ENCODE measurements around the gene OLIG1.

Gene OLIG1

DNA sequence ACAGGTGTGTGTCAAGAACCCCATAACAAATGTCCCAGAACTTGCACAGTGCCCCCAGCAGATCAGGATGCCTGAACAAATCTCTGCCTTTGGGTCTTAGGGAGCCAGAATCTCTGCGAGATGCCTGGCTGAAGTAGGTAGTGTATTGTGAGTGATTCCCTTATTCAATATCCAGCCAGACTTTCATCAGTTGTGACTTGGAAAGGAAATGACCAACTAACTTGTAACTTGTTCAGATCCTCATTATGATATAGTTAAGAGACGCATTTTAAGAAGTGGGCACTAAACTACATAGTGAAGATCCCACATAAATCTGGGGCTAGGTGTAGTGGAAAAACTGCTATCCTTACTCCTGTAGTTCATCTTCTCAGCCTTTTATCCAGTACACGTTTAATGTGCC lies 32.4 kb upstream of the OLIG1 start:
- Histone ChIP-seq H3K27me3 (ENCODE audit: low read depth, low read length) (0 out of 2 replicates have a peak, but pooled peaks cover 1% of the 10 kb centered on the region), H3K79me2 (ENCODE audit: low read length) (no peaks in the 10 kb centered on the region), H2AFZ (ENCODE audit: low read depth, low read length) (no peak overlapping the region), H3K4me2 (ENCODE audit: low read length) (no peak overlapping the region), H3K27ac (ENCODE audit: low read length) (no peak overlapping the region), H4K20me1 (ENCODE audit: insufficient read depth, low read length) (no peaks in the 10 kb centered on the region), H3K4me3 (ENCODE audit: low read length) (no peak overlapping the region), H3K9me3 (ENCODE audit: insufficient read depth, low read length) (no peaks in the 10 kb centered on the region), H3K4me1 (ENCODE audit: low read length) (no peaks in the 10 kb centered on the region), H3K9ac (ENCODE audit: low read length) (no peak overlapping the region), H3K36me3 (replicated peaks; ENCODE audit: low read depth, low read length) (no peaks in the 10 kb centered on the region)
- TF ChIP-seq, protein P1, sequence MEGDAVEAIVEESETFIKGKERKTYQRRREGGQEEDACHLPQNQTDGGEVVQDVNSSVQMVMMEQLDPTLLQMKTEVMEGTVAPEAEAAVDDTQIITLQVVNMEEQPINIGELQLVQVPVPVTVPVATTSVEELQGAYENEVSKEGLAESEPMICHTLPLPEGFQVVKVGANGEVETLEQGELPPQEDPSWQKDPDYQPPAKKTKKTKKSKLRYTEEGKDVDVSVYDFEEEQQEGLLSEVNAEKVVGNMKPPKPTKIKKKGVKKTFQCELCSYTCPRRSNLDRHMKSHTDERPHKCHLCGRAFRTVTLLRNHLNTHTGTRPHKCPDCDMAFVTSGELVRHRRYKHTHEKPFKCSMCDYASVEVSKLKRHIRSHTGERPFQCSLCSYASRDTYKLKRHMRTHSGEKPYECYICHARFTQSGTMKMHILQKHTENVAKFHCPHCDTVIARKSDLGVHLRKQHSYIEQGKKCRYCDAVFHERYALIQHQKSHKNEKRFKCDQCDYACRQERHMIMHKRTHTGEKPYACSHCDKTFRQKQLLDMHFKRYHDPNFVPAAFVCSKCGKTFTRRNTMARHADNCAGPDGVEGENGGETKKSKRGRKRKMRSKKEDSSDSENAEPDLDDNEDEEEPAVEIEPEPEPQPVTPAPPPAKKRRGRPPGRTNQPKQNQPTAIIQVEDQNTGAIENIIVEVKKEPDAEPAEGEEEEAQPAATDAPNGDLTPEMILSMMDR (IDR thresholded peaks at IDR 0.05; ENCODE audit: low read depth, low read length), result no peak
- no peak for TF ChIP-seq EZH2phosphoT487 (IDR thresholded peaks at IDR 0.05; ENCODE audit: low read depth)

DNA sequence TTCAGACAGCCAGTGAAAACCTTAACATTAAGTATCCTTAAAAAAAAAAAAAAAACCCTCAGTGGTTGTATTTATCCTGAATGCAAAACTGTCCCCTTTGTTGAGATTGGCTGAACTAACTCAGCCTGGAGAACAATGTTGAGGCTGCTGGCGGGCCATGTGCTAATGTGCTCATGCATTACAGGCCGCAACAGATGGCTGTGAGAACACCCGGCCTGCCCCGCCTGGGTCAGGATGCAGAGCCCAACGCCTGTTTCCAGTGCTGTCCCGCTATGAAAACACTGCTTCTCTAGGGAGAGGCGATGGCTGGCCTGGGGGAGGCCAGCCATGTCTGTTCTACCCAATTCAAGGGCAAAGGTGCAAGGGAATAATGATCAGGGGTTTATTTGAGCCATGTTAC lies 30.4 kb upstream of the OLIG1 start:
- no peak overlapping the region for H3K27ac ChIP-seq (ENCODE audit: low read length)
- no peaks in the 10 kb centered on the region for H3K9me3 ChIP-seq (ENCODE audit: insufficient read depth, low read length)
- no peak overlapping the region for H2AFZ ChIP-seq (ENCODE audit: low read depth, low read length)
- H3K36me3 ChIP-seq (replicated peaks; ENCODE audit: low read depth, low read length), result no peaks in the 10 kb centered on the region
- no peaks in the 10 kb centered on the region for H4K20me1 ChIP-seq (ENCODE audit: insufficient read depth, low read length)
- no peak overlapping the region for H3K4me2 ChIP-seq (ENCODE audit: low read length)
- H3K9ac ChIP-seq (ENCODE audit: low read length), result no peak overlapping the region
- TF ChIP-seq, protein P1 (IDR thresholded peaks at IDR 0.05; ENCODE audit: low read depth, low read length), result no peak
- no peak for TF ChIP-seq EZH2phosphoT487 (IDR thresholded peaks at IDR 0.05; ENCODE audit: low read depth)
- no peak overlapping the region for H3K4me3 ChIP-seq (ENCODE audit: low read length)
- H3K79me2 ChIP-seq (ENCODE audit: low read length), result no peaks in the 10 kb centered on the region
- H3K4me1 ChIP-seq (ENCODE audit: low read length), result no peaks in the 10 kb centered on the region
- H3K27me3 ChIP-seq (ENCODE audit: low read depth, low read length), result peaks cover 6% of the 10 kb centered on the region; the same call in 1 of the 2 replicates

DNA sequence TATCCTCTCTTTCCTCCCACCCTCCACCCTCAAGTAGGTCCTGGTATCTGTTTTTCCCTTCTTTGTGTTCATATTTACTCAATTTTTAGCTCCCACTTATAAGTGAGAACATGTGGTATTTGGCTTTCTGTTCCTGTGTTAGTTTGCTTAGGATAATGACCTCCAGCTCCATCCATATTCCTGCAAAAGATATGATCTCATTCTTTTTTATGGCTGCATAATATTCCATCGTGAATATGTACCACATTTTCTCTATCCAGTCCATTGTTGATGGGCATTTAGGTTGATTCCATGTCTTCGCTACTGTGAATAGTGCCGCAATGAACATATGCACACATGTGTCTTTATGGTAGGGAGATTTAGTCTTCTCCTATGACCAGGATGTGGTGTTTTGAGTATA lies 29.7 kb upstream of the OLIG1 start:
- no peaks in the 10 kb centered on the region for H4K20me1 ChIP-seq (ENCODE audit: insufficient read depth, low read length)
- H3K4me1 ChIP-seq (ENCODE audit: low read length), result no peaks in the 10 kb centered on the region
- no peak overlapping the region for H3K9ac ChIP-seq (ENCODE audit: low read length)
- TF ChIP-seq, protein P1 (IDR thresholded peaks at IDR 0.05; ENCODE audit: low read depth, low read length), result no peak
- no peak for TF ChIP-seq EZH2phosphoT487 (IDR thresholded peaks at IDR 0.05; ENCODE audit: low read depth)
- no peak overlapping the region for H2AFZ ChIP-seq (ENCODE audit: low read depth, low read length)
- H3K4me3 ChIP-seq (ENCODE audit: low read length), result no peak overlapping the region
- H3K9me3 ChIP-seq (ENCODE audit: insufficient read depth, low read length), result no peaks in the 10 kb centered on the region
- H3K27me3 ChIP-seq (ENCODE audit: low read depth, low read length), result peaks cover 6% of the 10 kb centered on the region; the same call in 1 of the 2 replicates
- no peak overlapping the region for H3K27ac ChIP-seq (ENCODE audit: low read length)
- H3K36me3 ChIP-seq (replicated peaks; ENCODE audit: low read depth, low read length), result no peaks in the 10 kb centered on the region
- no peak overlapping the region for H3K4me2 ChIP-seq (ENCODE audit: low read length)
- H3K79me2 ChIP-seq (ENCODE audit: low read length), result no peaks in the 10 kb centered on the region

DNA sequence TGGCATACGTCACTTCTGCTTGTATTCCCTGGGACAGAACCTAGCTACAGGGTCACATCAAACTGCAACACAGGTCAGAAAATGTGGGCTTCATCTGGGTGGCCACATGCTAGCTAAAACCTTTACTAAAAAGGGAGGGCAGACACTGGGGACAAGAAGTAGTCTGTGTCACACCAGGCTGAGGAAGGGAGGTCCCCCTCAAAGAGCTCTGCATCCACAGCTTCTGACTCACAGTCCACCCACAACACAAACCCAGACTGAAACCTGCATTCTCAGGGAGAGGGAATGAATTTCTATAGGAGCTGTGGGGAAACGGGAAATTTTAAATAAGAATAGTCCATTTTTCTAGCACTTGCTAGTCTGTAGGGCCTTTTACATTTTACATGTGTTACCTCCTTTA lies 28.0 kb upstream of the OLIG1 start:
- peaks cover 6% of the 10 kb centered on the region; the same call in 1 of the 2 replicates for H3K27me3 ChIP-seq (ENCODE audit: low read depth, low read length)
- no peak overlapping the region for H3K4me2 ChIP-seq (ENCODE audit: low read length)
- TF ChIP-seq EZH2phosphoT487 (IDR thresholded peaks at IDR 0.05; ENCODE audit: low read depth), result no peak
- TF ChIP-seq, protein P1 (IDR thresholded peaks at IDR 0.05; ENCODE audit: low read depth, low read length), result no peak
- no peak overlapping the region for H3K27ac ChIP-seq (ENCODE audit: low read length)
- no peaks in the 10 kb centered on the region for H3K36me3 ChIP-seq (replicated peaks; ENCODE audit: low read depth, low read length)
- H3K9ac ChIP-seq (ENCODE audit: low read length), result no peak overlapping the region
- H3K79me2 ChIP-seq (ENCODE audit: low read length), result no peaks in the 10 kb centered on the region
- H3K9me3 ChIP-seq (ENCODE audit: insufficient read depth, low read length), result no peaks in the 10 kb centered on the region
- no peaks in the 10 kb centered on the region for H4K20me1 ChIP-seq (ENCODE audit: insufficient read depth, low read length)
- H3K4me3 ChIP-seq (ENCODE audit: low read length), result no peak overlapping the region
- no peaks in the 10 kb centered on the region for H3K4me1 ChIP-seq (ENCODE audit: low read length)
- no peak overlapping the region for H2AFZ ChIP-seq (ENCODE audit: low read depth, low read length)
